Measurements from ENCODE around the gene SLF1. TPM values are rescaled to one million over a fixed set of nuclear protein-coding genes. Genes with fewer than 3 reads are reported as not detected.

Gene SLF1
- total and polyA plus RNA-seq, 2 experiments from 2014 or later, result 6.3 to 10.6 TPM

GRCh38 chr5:94640176-94640575, 21.7 kb downstream of the SLF1 start:
- Histone ChIP-seq H3K4me3 (no peak overlapping the region), H3K9me3 (ENCODE audit: low read depth) (no peaks in the 10 kb centered on the region), H3K27ac (no peak overlapping the region), H3K4me1 (ENCODE audit: low read depth) (no peaks in the 10 kb centered on the region), H3K36me3 (no peaks in the 10 kb centered on the region), H3K27me3 (no peaks in the 10 kb centered on the region)
- no peak for DNase-seq (ENCODE audit: low read depth in 1 of 2, low spot score in 1 of 2)
- no peak for TF ChIP-seq CTCF (IDR thresholded peaks at IDR 0.05; ENCODE audit: low read depth, low read length)

GRCh38 chr5:94645053-94645452, 26.6 kb downstream of the SLF1 start:
- Histone ChIP-seq H3K27ac (no peak overlapping the region), H3K4me3 (no peak overlapping the region), H3K36me3 (no peaks in the 10 kb centered on the region), H3K4me1 (ENCODE audit: low read depth) (no peaks in the 10 kb centered on the region), H3K9me3 (ENCODE audit: low read depth) (no peaks in the 10 kb centered on the region), H3K27me3 (no peaks in the 10 kb centered on the region)
- DNase-seq (ENCODE audit: low read depth in 1 of 2, low spot score in 1 of 2), result no peak
- no peak for TF ChIP-seq CTCF (IDR thresholded peaks at IDR 0.05; ENCODE audit: low read depth, low read length)

DNA sequence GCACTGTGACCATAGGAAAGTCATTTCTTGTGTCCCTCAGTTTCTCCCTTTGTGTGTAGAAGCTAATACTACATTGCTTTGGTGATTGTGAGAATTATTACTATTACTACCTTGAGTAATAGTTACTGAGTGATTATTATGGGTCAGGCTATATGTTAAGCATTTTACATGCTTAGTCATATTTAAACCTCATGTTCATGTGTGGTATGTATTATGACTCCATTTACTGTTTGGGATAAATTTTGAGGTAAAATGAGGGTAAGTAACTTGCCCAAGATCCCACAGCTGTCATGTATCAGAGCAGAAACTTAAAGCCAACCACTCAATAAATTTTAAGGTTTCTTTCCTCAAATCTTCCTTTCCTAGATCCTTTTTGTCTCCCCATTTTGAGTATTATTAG, 28.3 kb downstream of the SLF1 start:
- TF ChIP-seq CTCF (IDR thresholded peaks at IDR 0.05; ENCODE audit: low read depth, low read length), result no peak
- H3K27ac ChIP-seq, result no peak overlapping the region
- H3K4me1 ChIP-seq (ENCODE audit: low read depth), result no peaks in the 10 kb centered on the region

GRCh38 chr5:94649874-94650273, 31.4 kb downstream of the SLF1 start:
- no peak for TF ChIP-seq CTCF (IDR thresholded peaks at IDR 0.05; ENCODE audit: low read depth, low read length)
- H3K4me1 ChIP-seq (ENCODE audit: low read depth), result no peaks in the 10 kb centered on the region

More for the DNA sequence above, 28.3 kb downstream of the SLF1 start:
- Histone ChIP-seq H3K4me3 (no peak overlapping the region), H3K27me3 (no peaks in the 10 kb centered on the region), H3K9me3 (ENCODE audit: low read depth) (no peaks in the 10 kb centered on the region), H3K36me3 (no peaks in the 10 kb centered on the region)
- DNase-seq (ENCODE audit: low read depth in 1 of 2, low spot score in 1 of 2), result no peak

DNA sequence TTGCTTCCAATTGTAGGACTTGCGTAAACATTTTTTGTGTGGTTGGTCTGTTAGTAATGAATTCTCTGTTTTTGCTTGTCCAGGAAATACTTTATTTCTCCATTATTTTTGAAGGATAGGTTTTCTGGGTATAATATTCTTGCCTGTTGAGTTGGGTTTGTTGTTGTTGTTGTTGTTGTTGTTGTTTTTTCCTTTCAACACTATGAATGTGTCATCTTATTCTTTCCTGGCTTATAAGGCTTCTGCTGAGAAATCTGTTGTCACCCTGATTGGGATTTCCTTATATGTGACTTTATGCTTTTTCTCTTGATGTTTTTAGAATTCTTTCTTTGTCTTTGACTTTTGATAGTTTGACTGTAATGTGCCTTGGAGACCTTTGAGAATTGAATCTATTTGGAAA, 39.8 kb downstream of the SLF1 start:
- H3K4me3 ChIP-seq, result no peak overlapping the region
- H3K36me3 ChIP-seq, result no peaks in the 10 kb centered on the region
- no peak for DNase-seq (ENCODE audit: low read depth in 1 of 2, low spot score in 1 of 2)

More at GRCh38 chr5:94649874-94650273, 31.4 kb downstream of the SLF1 start:
- H3K4me3 ChIP-seq, result no peak overlapping the region
- H3K9me3 ChIP-seq (ENCODE audit: low read depth), result no peaks in the 10 kb centered on the region
- H3K27me3 ChIP-seq, result no peaks in the 10 kb centered on the region
- no peak for DNase-seq (ENCODE audit: low read depth in 1 of 2, low spot score in 1 of 2)
- H3K36me3 ChIP-seq, result no peaks in the 10 kb centered on the region
- no peak overlapping the region for H3K27ac ChIP-seq

More for the DNA sequence above, 39.8 kb downstream of the SLF1 start:
- H3K27ac ChIP-seq, result no peak overlapping the region
- no peaks in the 10 kb centered on the region for H3K9me3 ChIP-seq (ENCODE audit: low read depth)
- no peak for TF ChIP-seq CTCF (IDR thresholded peaks at IDR 0.05; ENCODE audit: low read depth, low read length)
- no peaks in the 10 kb centered on the region for H3K27me3 ChIP-seq
- H3K4me1 ChIP-seq (ENCODE audit: low read depth), result no peaks in the 10 kb centered on the region
